GM21717 (cell line): ENCODE measurements around the gene HDAC9.

ENCODE experiments used
- ATAC-seq: cut with Tn5 transposase; IDR thresholded peaks from one replicate; pipeline ENCODE4 v1.9.1; 2021; ENCODE audit warnings: mild to moderate bottlenecking, moderate library complexity; ENCODE audit not compliant: unreplicated experiment

HDAC9 gene

GRCh38 chr7:18771834-18772566 is 276.5 kb downstream of the HDAC9 start:
- ATAC-seq = no peak

- no peak for ATAC-seq
Observed at GRCh38 chr7:18772567-18772965, 277.0 kb downstream of the HDAC9 start.

- no peak for ATAC-seq
Observed at GRCh38 chr7:18777314-18777713, 281.8 kb downstream of the HDAC9 start.

GRCh38 chr7:18778594-18778993 is 283.0 kb downstream of the HDAC9 start:
- no peak for ATAC-seq

GRCh38 chr7:18780266-18780665 is 284.7 kb downstream of the HDAC9 start:
- ATAC-seq = no peak

GRCh38 chr7:18780938-18781337 is 285.4 kb downstream of the HDAC9 start:
- ATAC-seq = no peak

- ATAC-seq = no peak
Observed at GRCh38 chr7:18786196-18786727, 290.7 kb downstream of the HDAC9 start.

GRCh38 chr7:18786796-18787195 is 291.2 kb downstream of the HDAC9 start:
- no peak for ATAC-seq

- ATAC-seq = no peak
Observed at GRCh38 chr7:18788026-18788425, 292.5 kb downstream of the HDAC9 start.

GRCh38 chr7:18792871-18793595 is 297.5 kb downstream of the HDAC9 start:
- ATAC-seq = no peak

GRCh38 chr7:18796216-18796615 is 300.7 kb downstream of the HDAC9 start:
- no peak for ATAC-seq

- no peak for ATAC-seq
Observed at GRCh38 chr7:18798088-18798906, 302.7 kb downstream of the HDAC9 start.

- no peak for ATAC-seq
Observed at GRCh38 chr7:18799899-18800298, 304.4 kb downstream of the HDAC9 start.

- no peak for ATAC-seq
Observed at GRCh38 chr7:18803923-18804322, 308.4 kb downstream of the HDAC9 start.

GRCh38 chr7:18806177-18806576 is 310.6 kb downstream of the HDAC9 start:
- ATAC-seq = no peak

- no peak for ATAC-seq
Observed at GRCh38 chr7:18808026-18808425, 312.5 kb downstream of the HDAC9 start.

GRCh38 chr7:18815261-18815960 is 319.9 kb downstream of the HDAC9 start:
- ATAC-seq = no peak

GRCh38 chr7:18820981-18821380 is 325.4 kb downstream of the HDAC9 start:
- ATAC-seq = no peak

- no peak for ATAC-seq
Observed at GRCh38 chr7:18821554-18821953, 326.0 kb downstream of the HDAC9 start.

GRCh38 chr7:18824157-18824556 is 328.6 kb downstream of the HDAC9 start:
- no peak for ATAC-seq
